Measurements from ENCODE around the gene MPND.

MPND gene

GRCh38 chr19:4396949-4397783 lies 53.8 kb downstream of the MPND start:
- in situ Hi-C loops (cut with HindIII; ENCODE audit: low sequenced_read_pairs), result no loop called here

GRCh38 chr19:4399812-4400134 lies 56.4 kb downstream of the MPND start:
- in situ Hi-C loops (cut with HindIII; ENCODE audit: low sequenced_read_pairs), result no loop called here

- in situ Hi-C loops (cut with HindIII; ENCODE audit: low sequenced_read_pairs), result no loop called here
These were observed 57.0 kb downstream of the MPND start, which contains the start of gene SH3GL1 for GRCh38 chr19:4400135-4400936. Gene SH3GL1 (minus strand): TSS chr19:4400547. CDS start chr19:4400368, 179 bp downstream.

- in situ Hi-C loops (cut with HindIII; ENCODE audit: low sequenced_read_pairs), result no loop called here
These were observed 58.4 kb downstream of the MPND start for GRCh38 chr19:4401769-4402170.

GRCh38 chr19:4402171-4403004 lies 59.0 kb downstream of the MPND start, which contains the start of gene CHAF1A:
Gene CHAF1A (plus strand): TSS chr19:4402640. CDS start chr19:4402763, 123 bp downstream.
- in situ Hi-C loops (cut with HindIII; ENCODE audit: low sequenced_read_pairs), result no loop called here

GRCh38 chr19:4403005-4403761 lies 59.8 kb downstream of the MPND start:
- in situ Hi-C loops (cut with HindIII; ENCODE audit: low sequenced_read_pairs), result no loop called here

GRCh38 chr19:4405977-4406376 lies 62.6 kb downstream of the MPND start:
- in situ Hi-C loops (cut with HindIII; ENCODE audit: low sequenced_read_pairs), result no loop called here

- in situ Hi-C loops (cut with HindIII; ENCODE audit: low sequenced_read_pairs), result no loop called here
These were observed 63.3 kb downstream of the MPND start for GRCh38 chr19:4406626-4407025.

- in situ Hi-C loops (cut with HindIII; ENCODE audit: low sequenced_read_pairs), result no loop called here
These were observed 66.0 kb downstream of the MPND start for GRCh38 chr19:4409123-4409933.

All from DLD1 (cell line).